IMR-90 (cell line): ENCODE results near the gene KDM2B. TPM values are rescaled to one million over a fixed set of nuclear protein-coding genes. Genes with fewer than 3 reads are reported as not detected.

Experiments
- ATAC-seq: fragments of 200-7000 bp; cut with Tn5 transposase; 2 replicates; pipeline ENCODE4 v1.9.1; 2020; ENCODE audit warnings: low read depth, mild to moderate bottlenecking, moderate library complexity
- BruUV-seq: library from RNA; stranded (reverse); fragments of 400-500 nt; replicated peaks from 2 replicates; lab custom pipeline; 2021; lab: Mats Ljungman, UMichigan
- CTCF ChIA-PET: fragments of 300-600 bp; formaldehyde crosslinking; extraction: SDS; loops from one replicate; lab custom pipeline; 2021; ENCODE audit warnings: antibody characterized with exemption; lab: Yijun Ruan, JAX
- POLR2A ChIA-PET: fragments of 300-600 bp; sonication (Branson Sonifier 250); formaldehyde crosslinking; loops from one replicate; lab custom pipeline; 2022; ENCODE audit warnings: antibody characterized with exemption; ENCODE audit not compliant: unreplicated experiment; lab: Charles Lee
- DNase-seq: peaks from one replicate; pipeline ENCODE4 v3.0.0; 2013
- H2AFZ ChIP-seq: replicated peaks from 2 replicates; pipeline ENCODE3; 2013; ENCODE audit warnings: low read length, mild to moderate bottlenecking; ENCODE audit not compliant: poor library complexity
- H2AK5ac ChIP-seq: 2 replicates; pipeline ENCODE4 v1.6.1; 2013; ENCODE audit warnings: low read depth, low read length, inconsistent platforms
- H2AK9ac ChIP-seq: replicated peaks from 2 replicates; pipeline ENCODE3; 2013; ENCODE audit warnings: mild to moderate bottlenecking, low read depth, low read length, moderate library complexity; ENCODE audit not compliant: poor library complexity
- H2BK120ac ChIP-seq: 2 replicates; pipeline ENCODE4 v1.6.1; 2013; ENCODE audit warnings: low read depth, low read length, inconsistent platforms
- H2BK15ac ChIP-seq: 3 replicates; pipeline ENCODE4 v1.6.1; 2013; ENCODE audit warnings: low read depth, low read length, inconsistent platforms
- H2BK20ac ChIP-seq: 2 replicates; pipeline ENCODE4 v1.6.1; 2013; ENCODE audit warnings: low read depth, mild to moderate bottlenecking, inconsistent platforms, low read length, moderate library complexity
- H2BK5ac ChIP-seq: 2 replicates; pipeline ENCODE4 v1.6.1; 2013; ENCODE audit warnings: mild to moderate bottlenecking, low read depth, low read length, inconsistent platforms; ENCODE audit not compliant: poor library complexity, severe bottlenecking
- H3K14ac ChIP-seq: replicated peaks from 2 replicates; pipeline ENCODE4 v1.6.1; 2013; ENCODE audit warnings: low read depth, low read length, inconsistent platforms
- H3K18ac ChIP-seq: 2 replicates; pipeline ENCODE4 v1.6.1; 2013; ENCODE audit warnings: low read depth, low read length, control low read depth
- H3K23ac ChIP-seq: 2 replicates; pipeline ENCODE4 v1.6.1; 2013; ENCODE audit warnings: low read depth, low read length, inconsistent platforms
- H3K27ac ChIP-seq: 2 replicates; pipeline ENCODE4 v1.5.1; 2013; ENCODE audit warnings: mild to moderate bottlenecking, control low read depth, low read length; ENCODE audit not compliant: insufficient read depth
- H3K27me3 ChIP-seq: 2 replicates; pipeline ENCODE4 v1.6.1; 2013; ENCODE audit warnings: low read length; ENCODE audit not compliant: control insufficient read depth, insufficient read depth
- H3K36me3 ChIP-seq: 2 replicates; pipeline ENCODE4 v1.6.1; 2013; ENCODE audit warnings: low read length, mixed read lengths; ENCODE audit not compliant: control insufficient read depth, insufficient read depth
- H3K4ac ChIP-seq: 2 replicates; pipeline ENCODE4 v1.6.1; 2013; ENCODE audit warnings: low read depth, low read length, inconsistent platforms
- H3K4me1 ChIP-seq: 2 replicates; pipeline ENCODE4 v1.6.1; 2013; ENCODE audit warnings: low read length, mixed read lengths; ENCODE audit not compliant: control insufficient read depth, insufficient read depth
- H3K4me2 ChIP-seq: 2 replicates; pipeline ENCODE4 v1.6.1; 2013; ENCODE audit warnings: low read depth, mild to moderate bottlenecking, control low read depth, low read length, moderate library complexity
- H3K4me3 ChIP-seq: 2 replicates; pipeline ENCODE4 v1.5.1; 2013; ENCODE audit warnings: low read depth, mild to moderate bottlenecking, control low read depth, low read length, moderate library complexity; ENCODE audit not compliant: insufficient read depth
- H3K56ac ChIP-seq: 2 replicates; pipeline ENCODE4 v1.6.1; 2013; ENCODE audit warnings: low read length, inconsistent platforms; ENCODE audit not compliant: insufficient read depth; ENCODE audit errors: extremely low read depth
- H3K79me1 ChIP-seq, 2 experiments: 2 replicates each; pipeline ENCODE4 v1.6.1; 2013; ENCODE audit warnings: low read length in 2 of 2, inconsistent platforms in 1 of 2, low read depth in 1 of 2
- H3K9ac ChIP-seq: 2 replicates; pipeline ENCODE4 v1.6.1; 2013; ENCODE audit warnings: low read depth, low read length, control low read depth
- H3K9me1 ChIP-seq: 2 replicates; pipeline ENCODE4 v1.6.1; 2013; ENCODE audit warnings: low read length, inconsistent platforms; ENCODE audit not compliant: insufficient read depth
- H3K9me3 ChIP-seq: 2 replicates; pipeline ENCODE4 v1.6.1; 2013; ENCODE audit warnings: low read length; ENCODE audit not compliant: control insufficient read depth, insufficient read depth
- H4K20me1 ChIP-seq: 2 replicates; pipeline ENCODE4 v1.6.1; 2013; ENCODE audit warnings: low read length, inconsistent platforms; ENCODE audit not compliant: insufficient read depth
- H4K5ac ChIP-seq: 2 replicates; pipeline ENCODE4 v1.6.1; 2013; ENCODE audit warnings: mild to moderate bottlenecking, low read depth, low read length, control low read depth
- H4K8ac ChIP-seq, 2 experiments: 2 replicates each; pipeline ENCODE4 v1.6.1; 2013; ENCODE audit warnings: low read depth in 2 of 2, low read length in 2 of 2, control low read depth in 1 of 2, inconsistent platforms in 1 of 2
- H4K91ac ChIP-seq: 2 replicates; pipeline ENCODE4 v1.6.1; 2013; ENCODE audit warnings: low read depth, low read length, inconsistent platforms; ENCODE audit not compliant: insufficient read depth
- NFE2L2 ChIP-seq: fragments of 150-350 bp; IDR thresholded peaks from 2 replicates; pipeline ENCODE4 v1.6.1; 2016; ENCODE audit warnings: low read depth, mild to moderate bottlenecking, low read length
- RAD21 ChIP-seq: IDR thresholded peaks from 2 replicates; pipeline ENCODE4 v1.6.1; 2012; ENCODE audit warnings: low read length, improper control_type of control experiment
- WGBS, 2 experiments: methylation state at CpG; one replicate each; pipeline versions ENCODE4 v1.1.5 to v1.1.7; 2013; ENCODE audit warnings: missing lambda C conversion rate in 2 of 2; ENCODE audit not compliant: insufficient read length in 1 of 2; ENCODE audit errors: extremely low coverage in 2 of 2; 5-methylcytosine and 5-hydroxymethylcytosine counted together
- dilution Hi-C: fragments of 300-500 bp; cut with HindIII; formaldehyde crosslinking; loops from one replicate; pipeline ENCODE4 v1.14.3; 2018; ENCODE audit warnings: low sequenced_read_pairs; ENCODE audit not compliant: unreplicated experiment
- in situ Hi-C: fragments of 300-500 bp; cut with MboI; formaldehyde crosslinking; loops from 3 replicates; pipeline ENCODE4 v1.14.3; 2019; ENCODE audit warnings: low sequenced_read_pairs, inconsistent platforms, mixed read lengths
- intact Hi-C: fragments of 100-400 bp; cut with micrococcal nuclease; formaldehyde crosslinking; loops from 2 replicates; pipeline ENCODE4 v1.10.0; 2022
- polyA plus RNA-seq, 3 experiments: library from polyadenylated mRNA; depleted of rRNA; stranded (reverse); fragments of >200 nt; gene quantifications; 2 replicates each; pipeline ENCODE4 v1.2.3, GENCODE V29; 2012; ENCODE audit warnings: low replicate concordance in 1 of 3
- total RNA-seq: library from RNA; depleted of rRNA; stranded (reverse); fragments of >200 nt; gene quantifications from 2 replicates; pipeline ENCODE4 v1.2.3, GENCODE V29; 2012

KDM2B gene
- total and polyA plus RNA-seq, 2 of the 4 experiments (the other 2 are of a cell fraction) = 22.6 to 24.2 TPM

GRCh38 chr12:121507245-121507644 is 73.6 kb downstream of the KDM2B start:
- H2BK20ac ChIP-seq = no peak overlapping the region
- H3K56ac ChIP-seq = no peak overlapping the region
- DNase-seq (no peak), ATAC-seq (no peak)
- H3K4me3 ChIP-seq = no peak overlapping the region
- no peaks in the 10 kb centered on the region for H4K20me1 ChIP-seq
- no peak overlapping the region for H3K9ac ChIP-seq
- H3K4ac ChIP-seq = no peak overlapping the region
- intact Hi-C loops (no loop called here), dilution Hi-C loops (no loop called here), in situ Hi-C loops (no loop called here)
- peaks cover 1% of the 10 kb centered on the region; the same call in 1 of the 2 replicates for H3K4me1 ChIP-seq
- no peak overlapping the region for H3K23ac ChIP-seq
- H3K18ac ChIP-seq = no peak overlapping the region
- H4K91ac ChIP-seq = no peak overlapping the region
- H3K79me1 ChIP-seq = peaks cover 0 to 3% of the 10 kb centered on the region in 2 experiments; a peak in 2 of 4 replicates
- no peak overlapping the region for H2AK5ac ChIP-seq
- no peak overlapping the region for H4K8ac ChIP-seq
- no peak overlapping the region for H2AK9ac ChIP-seq
- 0 out of 2 replicates have a peak, but pooled peaks cover 3% of the 10 kb centered on the region for H3K9me1 ChIP-seq
- no peak overlapping the region for H4K5ac ChIP-seq
- H3K9me3 ChIP-seq = no peaks in the 10 kb centered on the region
- H3K36me3 ChIP-seq = peaks cover 19% of the 10 kb centered on the region; the same call in 1 of the 2 replicates
- no peak overlapping the region for H3K14ac ChIP-seq
- no TSS peak for BruUV-seq
- H3K4me2 ChIP-seq = no peak overlapping the region
- no peak overlapping the region for H3K27ac ChIP-seq
- H3K27me3 ChIP-seq = no peaks in the 10 kb centered on the region
- POLR2A ChIA-PET = interaction anchor here (0.6 kb wide), 1 partner anchor 122 kb away, joined by 3 read pairs; no protein-coding TSS in a partner anchor
- CTCF ChIA-PET = no interaction called here
- WGBS, 2 experiments = no CpG with 5 or more reads among the region's 8 CpGs
- no peak for TF ChIP-seq RAD21
- no peak for TF ChIP-seq NFE2L2
- H2BK15ac ChIP-seq = no peak overlapping the region
- H2BK120ac ChIP-seq = no peak overlapping the region
- no peak overlapping the region for H2AFZ ChIP-seq
- no peak overlapping the region for H2BK5ac ChIP-seq
